H1 (cell line): ENCODE results near the gene CACNA1B.

Experiments used
- CTCF ChIP-seq, 3 experiments: IDR thresholded peaks; 1 replicate in 2 of 3; 2 replicates in 1 of 3; pipeline versions ENCODE4 v1.5.1 to v1.6.1; 2011; ENCODE audit warnings: low read length in 3 of 3, mild to moderate bottlenecking in 3 of 3, inconsistent platforms in 2 of 3, low read depth in 1 of 3, moderate library complexity in 1 of 3; ENCODE audit not compliant: insufficient read depth in 1 of 3; ENCODE audit errors: control extremely low read depth in 1 of 3
- HDAC2 ChIP-seq, 2 experiments: fragments of 300-600 bp in 1 of 2; sonication (generic) in 1 of 2; IDR thresholded peaks; 2 replicates each; pipeline ENCODE4 v1.6.1; 2011 to 2012; ENCODE audit warnings: low read depth in 2 of 2, low read length in 2 of 2, mild to moderate bottlenecking in 2 of 2, moderate library complexity in 2 of 2, borderline replicate concordance in 1 of 2, inconsistent platforms in 1 of 2
- PHF8 ChIP-seq: fragments of 200-600 bp; sonication (generic); conservative IDR thresholded peaks from 2 replicates; pipeline ENCODE4 v1.7.1; 2012; ENCODE audit warnings: low read depth, mild to moderate bottlenecking, inconsistent platforms, low read length, moderate library complexity
- POLR2A ChIP-seq, 2 experiments: IDR thresholded peaks; 1 replicate in 1 of 2; 2 replicates in 1 of 2; pipeline ENCODE4 v1.6.1; 2011; ENCODE audit warnings: low read depth in 2 of 2, low read length in 2 of 2, mild to moderate bottlenecking in 2 of 2; ENCODE audit errors: control extremely low read depth in 1 of 2
- SIN3A ChIP-seq, 2 experiments: IDR thresholded peaks in 1 of 2; conservative IDR thresholded peaks in 1 of 2; 2 replicates each; pipeline ENCODE4 v1.6.1; 2011 to 2012; ENCODE audit warnings: low read length in 2 of 2, improper control_type of control experiment in 1 of 2, low read depth in 1 of 2, mild to moderate bottlenecking in 1 of 2
- SIRT6 ChIP-seq: IDR thresholded peaks from one replicate; pipeline ENCODE4 v1.7.1; 2012; ENCODE audit warnings: low read length, inconsistent platforms
- TAF1 ChIP-seq: IDR thresholded peaks from 2 replicates; pipeline ENCODE4 v1.6.1; 2011; ENCODE audit warnings: mild to moderate bottlenecking, low read depth, low read length

GRCh38 chr9:137880160-137880975 is 2.8 kb downstream of the CACNA1B start:
- TF ChIP-seq CTCF (IDR thresholded peaks at IDR 0.05; ENCODE audit: control extremely low read depth in 1 of 3, insufficient read depth in 1 of 3, low read depth in 1 of 3, low read length in 3 of 3) (no peak), PHF8 (no peak), SIRT6 (no peak), POLR2A (IDR thresholded peaks at IDR 0.05; ENCODE audit: control extremely low read depth in 1 of 2, low read depth in 2 of 2, low read length in 2 of 2) (no peak), SIN3A (conservative IDR thresholded peaks at IDR 0.05 in 1 of 2, IDR thresholded peaks at IDR 0.05 in 1 of 2; ENCODE audit: low read depth in 1 of 2, low read length in 2 of 2) (no peak), TAF1 (no peak), HDAC2 (IDR thresholded peaks at IDR 0.05; ENCODE audit: borderline replicate concordance in 1 of 2, low read depth in 2 of 2, low read length in 2 of 2) (no peak)
